ENCODE data around the gene DDX47. TPM values are rescaled to one million over a fixed set of nuclear protein-coding genes. Genes with fewer than 3 reads are reported as not detected.

DDX47 gene
- total RNA-seq, 1 experiment from 2014 or later, result 60.5 TPM

- H3K4me3 Mint-ChIP-seq (ENCODE audit: low read depth, unreplicated experiment), result peak overlapping the region; percentile 46
- H3K9me3 Mint-ChIP-seq (ENCODE audit: low read depth, unreplicated experiment), result no peaks in the 10 kb centered on the region
- BruUV-seq (replicated peaks), result no TSS peak
- H3K4me1 Mint-ChIP-seq (ENCODE audit: low read depth, unreplicated experiment), result peaks cover 89% of the 10 kb centered on the region
- peaks cover 45% of the 10 kb centered on the region for H3K36me3 Mint-ChIP-seq (ENCODE audit: insufficient read depth, unreplicated experiment)
- intact Hi-C loops (cut with micrococcal nuclease; ENCODE audit: unreplicated experiment), result no loop called here
- CTCF ChIA-PET, result interaction anchor here (0.5 to 1.8 kb wide), 5 partner anchors 14 to 571 kb away, joined by 3 to 4 read pairs (median 3); partner anchors contain the start of gene GPRC5A
- H3K27me3 Mint-ChIP-seq (ENCODE audit: unreplicated experiment), result no peaks in the 10 kb centered on the region
- no peak for DNase-seq
- H3K27ac Mint-ChIP-seq (ENCODE audit: unreplicated experiment), result peak overlapping the region; percentile 82
- TF ChIP-seq CTCF (IDR thresholded peaks at IDR 0.05; ENCODE audit: unreplicated experiment), result no peak
Observed at GRCh38 chr12:12877153-12877768, 64.1 kb downstream of the DDX47 start.

GRCh38 chr12:12877781-12878455, 64.8 kb downstream of the DDX47 start:
- Mint-ChIP-seq H3K27ac (ENCODE audit: unreplicated experiment) (peak overlapping the region; percentile 82), H3K4me3 (ENCODE audit: low read depth, unreplicated experiment) (peak overlapping the region; percentile 46), H3K27me3 (ENCODE audit: unreplicated experiment) (no peaks in the 10 kb centered on the region), H3K36me3 (ENCODE audit: insufficient read depth, unreplicated experiment) (peaks cover 41% of the 10 kb centered on the region), H3K9me3 (ENCODE audit: low read depth, unreplicated experiment) (no peaks in the 10 kb centered on the region), H3K4me1 (ENCODE audit: low read depth, unreplicated experiment) (peaks cover 89% of the 10 kb centered on the region)
- no TSS peak for BruUV-seq (replicated peaks)
- no peak for TF ChIP-seq CTCF (IDR thresholded peaks at IDR 0.05; ENCODE audit: unreplicated experiment)
- intact Hi-C loops (cut with micrococcal nuclease; ENCODE audit: unreplicated experiment), result no loop called here
- DNase-seq, result no peak
- CTCF ChIA-PET, result interaction anchor here (0.5 to 1.8 kb wide), 5 partner anchors 13 to 1906 kb away, joined by 3 to 4 read pairs (median 3); partner anchors contain the start of gene GPRC5A

Small RNA genes within 50 kb of the gene (microRNA-seq; reads per million reads assigned to microRNA genes)
- not detected for gene MIR613

Other genes with a start within 250 kb of the DDX47 start
- 17.0 and 20.4 TPM in 2 replicates for gene CREBL2, start 201.5 kb upstream of the DDX47 start, total RNA-seq (2022)
- 5.4 and 6.0 TPM in 2 replicates for gene GPR19, start 117.2 kb upstream of the DDX47 start, total RNA-seq (2022)
- 37.7 and 41.0 TPM in 2 replicates for gene CDKN1B, start 96.0 kb upstream of the DDX47 start, total RNA-seq (2022)
- 5.2 and 5.3 TPM in 2 replicates for gene APOLD1, start 27.7 kb upstream of the DDX47 start, total RNA-seq (2022)
- 742 and 748 TPM in 2 replicates for gene GPRC5A, start 78.2 kb downstream of the DDX47 start, total RNA-seq (2022)
- not detected in 2 replicates for gene GPRC5D, start 138.8 kb downstream of the DDX47 start, total RNA-seq (2022)
- gene HEBP1, start 186.9 kb downstream of the DDX47 start, total RNA-seq (2022), result 10.6 and 10.9 TPM in 2 replicates
- 2.7 and 3.6 TPM in 2 replicates for gene FAM234B, start 231.0 kb downstream of the DDX47 start, total RNA-seq (2022)

Data from Calu3 (cell line).